ENCODE data around the gene SRP9.

Gene SRP9

GRCh38 chr1:225748529-225748928 lies 29.1 kb upstream of the SRP9 start:
- no peak overlapping the region for H3K27ac ChIP-seq
- TF ChIP-seq ZFX (IDR thresholded peaks at IDR 0.05; ENCODE audit: borderline replicate concordance) (no peak), CTCF (IDR thresholded peaks at IDR 0.05) (no peak)

- no peak overlapping the region for H3K27ac ChIP-seq
- no peak for TF ChIP-seq CTCF (IDR thresholded peaks at IDR 0.05)
- no peak for TF ChIP-seq ZFX (IDR thresholded peaks at IDR 0.05; ENCODE audit: borderline replicate concordance)
These were observed 27.9 kb upstream of the SRP9 start for GRCh38 chr1:225749706-225750105.

GRCh38 chr1:225750420-225750819 lies 27.2 kb upstream of the SRP9 start:
- H3K27ac ChIP-seq = no peak overlapping the region
- no peak for TF ChIP-seq CTCF (IDR thresholded peaks at IDR 0.05)
- TF ChIP-seq ZFX (IDR thresholded peaks at IDR 0.05; ENCODE audit: borderline replicate concordance) = no peak

- TF ChIP-seq ZFX (IDR thresholded peaks at IDR 0.05; ENCODE audit: borderline replicate concordance) = no peak
- no peak for TF ChIP-seq CTCF (IDR thresholded peaks at IDR 0.05)
- H3K27ac ChIP-seq = no peak overlapping the region
These were observed 26.5 kb upstream of the SRP9 start for GRCh38 chr1:225750875-225751824.

GRCh38 chr1:225752245-225752644 lies 25.4 kb upstream of the SRP9 start:
- no peak overlapping the region for H3K27ac ChIP-seq
- TF ChIP-seq CTCF (IDR thresholded peaks at IDR 0.05) (no peak), ZFX (IDR thresholded peaks at IDR 0.05; ENCODE audit: borderline replicate concordance) (no peak)

- TF ChIP-seq ZFX (IDR thresholded peaks at IDR 0.05; ENCODE audit: borderline replicate concordance) (no peak), CTCF (IDR thresholded peaks at IDR 0.05) (no peak)
- H3K27ac ChIP-seq = no peak overlapping the region
These were observed 22.5 kb upstream of the SRP9 start for GRCh38 chr1:225754940-225755641.
